ENCODE data around the gene NCOA3.
A peak's percentile ranks its signal among the peaks of the same experiment; 100 is the strongest.
"Not testable (repeated sequence)": the region's sequence is repeated elsewhere in the genome, so short reads cannot be mapped to it uniquely, and the experiment has no call there.

The NCOA3 gene

GRCh38 chr20:47460761-47461112, 41.0 kb upstream of the NCOA3 start:
- H3K4me2 ChIP-seq (ENCODE audit: low read length); H3K27me3 ChIP-seq (ENCODE audit: control insufficient read depth, insufficient read depth, low read length); H3K9ac ChIP-seq (ENCODE audit: low read depth, low read length); H3K36me3 ChIP-seq (ENCODE audit: insufficient read depth, low read length); H3K9me3 ChIP-seq (replicated peaks; ENCODE audit: low read length); H3K4me3 ChIP-seq (ENCODE audit: low read length): not testable (repeated sequence)
- peaks cover 28% of the 10 kb centered on the region for H3K4me1 ChIP-seq (ENCODE audit: control insufficient read depth, insufficient read depth, low read length)

GRCh38 chr20:47461120-47461685, 40.5 kb upstream of the NCOA3 start:
- no peak overlapping the region for H3K4me3 ChIP-seq (ENCODE audit: low read length)
- H3K4me2 ChIP-seq (ENCODE audit: low read length), result no peak overlapping the region
- no peaks in the 10 kb centered on the region for H3K36me3 ChIP-seq (ENCODE audit: insufficient read depth, low read length)
- no peaks in the 10 kb centered on the region for H3K9me3 ChIP-seq (replicated peaks; ENCODE audit: low read length)
- H3K27me3 ChIP-seq (ENCODE audit: control insufficient read depth, insufficient read depth, low read length), result no peaks in the 10 kb centered on the region
- H3K4me1 ChIP-seq (ENCODE audit: control insufficient read depth, insufficient read depth, low read length), result peaks cover 30% of the 10 kb centered on the region
- no peak overlapping the region for H3K9ac ChIP-seq (ENCODE audit: low read depth, low read length)

GRCh38 chr20:47461906-47462305, 39.8 kb upstream of the NCOA3 start:
- not testable (repeated sequence) for H3K27me3 ChIP-seq (ENCODE audit: control insufficient read depth, insufficient read depth, low read length); H3K9me3 ChIP-seq (replicated peaks; ENCODE audit: low read length); H3K9ac ChIP-seq (ENCODE audit: low read depth, low read length); H3K4me3 ChIP-seq (ENCODE audit: low read length); H3K4me2 ChIP-seq (ENCODE audit: low read length); H3K36me3 ChIP-seq (ENCODE audit: insufficient read depth, low read length)
- H3K4me1 ChIP-seq (ENCODE audit: control insufficient read depth, insufficient read depth, low read length), result peaks cover 30% of the 10 kb centered on the region

- no peaks in the 10 kb centered on the region for H3K36me3 ChIP-seq (ENCODE audit: insufficient read depth, low read length)
- no peaks in the 10 kb centered on the region for H3K9me3 ChIP-seq (replicated peaks; ENCODE audit: low read length)
- peak overlapping the region; percentile 59 for H3K4me2 ChIP-seq (ENCODE audit: low read length)
- H3K4me3 ChIP-seq (ENCODE audit: low read length), result peak overlapping the region; percentile 4
- H3K4me1 ChIP-seq (ENCODE audit: control insufficient read depth, insufficient read depth, low read length), result peaks cover 22% of the 10 kb centered on the region
- H3K9ac ChIP-seq (ENCODE audit: low read depth, low read length), result peak overlapping the region; percentile 57
- no peaks in the 10 kb centered on the region for H3K27me3 ChIP-seq (ENCODE audit: control insufficient read depth, insufficient read depth, low read length)
These were observed 37.1 kb upstream of the NCOA3 start for GRCh38 chr20:47464380-47465101.

GRCh38 chr20:47465335-47466090, 36.2 kb upstream of the NCOA3 start:
- H3K36me3 ChIP-seq (ENCODE audit: insufficient read depth, low read length), result no peaks in the 10 kb centered on the region
- peak overlapping the region; percentile 59 for H3K4me2 ChIP-seq (ENCODE audit: low read length)
- no peaks in the 10 kb centered on the region for H3K27me3 ChIP-seq (ENCODE audit: control insufficient read depth, insufficient read depth, low read length)
- no peaks in the 10 kb centered on the region for H3K9me3 ChIP-seq (replicated peaks; ENCODE audit: low read length)
- H3K4me1 ChIP-seq (ENCODE audit: control insufficient read depth, insufficient read depth, low read length), result peaks cover 22% of the 10 kb centered on the region
- no peak overlapping the region for H3K4me3 ChIP-seq (ENCODE audit: low read length)
- H3K9ac ChIP-seq (ENCODE audit: low read depth, low read length), result no peak overlapping the region

GRCh38 chr20:47466213-47466612, 35.5 kb upstream of the NCOA3 start:
- Histone ChIP-seq H3K36me3 (ENCODE audit: insufficient read depth, low read length) (no peaks in the 10 kb centered on the region), H3K4me3 (ENCODE audit: low read length) (no peak overlapping the region), H3K9me3 (replicated peaks; ENCODE audit: low read length) (no peaks in the 10 kb centered on the region), H3K4me2 (ENCODE audit: low read length) (no peak overlapping the region), H3K9ac (ENCODE audit: low read depth, low read length) (no peak overlapping the region), H3K4me1 (ENCODE audit: control insufficient read depth, insufficient read depth, low read length) (peaks cover 22% of the 10 kb centered on the region), H3K27me3 (ENCODE audit: control insufficient read depth, insufficient read depth, low read length) (no peaks in the 10 kb centered on the region)

GRCh38 chr20:47466704-47467459, 34.8 kb upstream of the NCOA3 start:
- peaks cover 22% of the 10 kb centered on the region for H3K4me1 ChIP-seq (ENCODE audit: control insufficient read depth, insufficient read depth, low read length)
- H3K9me3 ChIP-seq (replicated peaks; ENCODE audit: low read length), result no peaks in the 10 kb centered on the region
- H3K27me3 ChIP-seq (ENCODE audit: control insufficient read depth, insufficient read depth, low read length), result no peaks in the 10 kb centered on the region
- no peak overlapping the region for H3K4me3 ChIP-seq (ENCODE audit: low read length)
- no peak overlapping the region for H3K9ac ChIP-seq (ENCODE audit: low read depth, low read length)
- no peaks in the 10 kb centered on the region for H3K36me3 ChIP-seq (ENCODE audit: insufficient read depth, low read length)
- H3K4me2 ChIP-seq (ENCODE audit: low read length), result no peak overlapping the region

- H3K4me3 ChIP-seq (ENCODE audit: low read length), result no peak overlapping the region
- H3K36me3 ChIP-seq (ENCODE audit: insufficient read depth, low read length), result no peaks in the 10 kb centered on the region
- H3K4me2 ChIP-seq (ENCODE audit: low read length), result no peak overlapping the region
- no peak overlapping the region for H3K9ac ChIP-seq (ENCODE audit: low read depth, low read length)
- peaks cover 22% of the 10 kb centered on the region for H3K4me1 ChIP-seq (ENCODE audit: control insufficient read depth, insufficient read depth, low read length)
- H3K27me3 ChIP-seq (ENCODE audit: control insufficient read depth, insufficient read depth, low read length), result no peaks in the 10 kb centered on the region
- H3K9me3 ChIP-seq (replicated peaks; ENCODE audit: low read length), result no peaks in the 10 kb centered on the region
These were observed 33.2 kb upstream of the NCOA3 start for GRCh38 chr20:47468290-47469050.

GRCh38 chr20:47475419-47476044, 26.2 kb upstream of the NCOA3 start:
- Histone ChIP-seq H3K36me3 (ENCODE audit: insufficient read depth, low read length) (no peaks in the 10 kb centered on the region), H3K9me3 (replicated peaks; ENCODE audit: low read length) (no peaks in the 10 kb centered on the region), H3K9ac (ENCODE audit: low read depth, low read length) (no peak overlapping the region), H3K4me2 (ENCODE audit: low read length) (no peak overlapping the region), H3K27me3 (ENCODE audit: control insufficient read depth, insufficient read depth, low read length) (no peaks in the 10 kb centered on the region), H3K4me3 (ENCODE audit: low read length) (no peak overlapping the region), H3K4me1 (ENCODE audit: control insufficient read depth, insufficient read depth, low read length) (no peaks in the 10 kb centered on the region)

- Histone ChIP-seq H3K9ac (ENCODE audit: low read depth, low read length) (no peak overlapping the region), H3K4me1 (ENCODE audit: control insufficient read depth, insufficient read depth, low read length) (no peaks in the 10 kb centered on the region), H3K4me3 (ENCODE audit: low read length) (no peak overlapping the region), H3K36me3 (ENCODE audit: insufficient read depth, low read length) (no peaks in the 10 kb centered on the region), H3K4me2 (ENCODE audit: low read length) (no peak overlapping the region), H3K27me3 (ENCODE audit: control insufficient read depth, insufficient read depth, low read length) (no peaks in the 10 kb centered on the region), H3K9me3 (replicated peaks; ENCODE audit: low read length) (no peaks in the 10 kb centered on the region)
These were observed 25.2 kb upstream of the NCOA3 start for GRCh38 chr20:47476452-47476851.
